IPS DF 4.7 (cell line): ENCODE measurements around the gene HDAC4.
"Not testable (repeated sequence)": the region's sequence is repeated elsewhere in the genome, so short reads cannot be mapped to it uniquely, and the experiment has no call there.

Experiments
- DNase-seq: peaks from one replicate; pipeline ENCODE4 v3.0.0-alpha.2; 2013; ENCODE audit warnings: low spot score; ENCODE audit errors: extremely low read depth

Gene HDAC4

DNA sequence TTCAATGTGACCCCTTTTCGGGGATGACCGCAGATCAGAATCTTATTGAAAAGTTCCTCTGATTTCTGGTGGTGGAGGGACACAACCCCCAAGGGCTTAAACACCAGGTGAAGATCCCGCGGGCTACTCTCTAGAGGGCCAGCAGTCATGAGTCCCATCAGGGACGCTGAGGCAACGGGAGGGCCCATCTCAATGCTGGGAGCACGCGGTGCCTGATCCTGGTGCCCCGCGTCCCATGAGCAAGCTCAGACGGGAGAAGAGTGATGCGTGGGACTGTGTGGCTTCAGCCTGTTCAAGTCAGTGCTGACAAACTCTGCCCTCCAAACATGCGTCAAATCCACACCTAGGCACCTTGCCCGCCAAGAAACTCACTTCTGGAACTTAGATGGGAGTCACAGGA lies 328.0 kb downstream of the HDAC4 start:
- DNase-seq = no peak

DNA sequence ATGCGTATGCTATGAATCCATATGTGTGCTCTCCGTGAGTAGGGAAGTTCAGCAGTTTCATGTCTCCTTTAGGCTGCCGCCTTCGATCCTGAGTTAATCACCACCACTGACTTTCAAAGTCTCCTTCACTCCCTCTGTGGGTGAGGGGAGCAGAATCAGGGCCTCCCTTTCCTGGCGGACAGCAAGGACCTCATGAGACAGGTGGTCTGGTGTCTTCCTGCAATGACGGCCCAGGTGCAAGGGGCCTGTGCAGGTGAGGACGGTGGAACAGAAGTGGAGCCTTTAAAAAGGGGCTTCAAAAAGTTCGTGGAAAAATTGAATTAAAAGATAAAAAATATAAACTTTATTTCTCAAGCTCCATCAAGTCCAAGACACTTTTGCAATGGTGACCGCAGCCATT lies 330.4 kb downstream of the HDAC4 start:
- DNase-seq = no peak

DNA sequence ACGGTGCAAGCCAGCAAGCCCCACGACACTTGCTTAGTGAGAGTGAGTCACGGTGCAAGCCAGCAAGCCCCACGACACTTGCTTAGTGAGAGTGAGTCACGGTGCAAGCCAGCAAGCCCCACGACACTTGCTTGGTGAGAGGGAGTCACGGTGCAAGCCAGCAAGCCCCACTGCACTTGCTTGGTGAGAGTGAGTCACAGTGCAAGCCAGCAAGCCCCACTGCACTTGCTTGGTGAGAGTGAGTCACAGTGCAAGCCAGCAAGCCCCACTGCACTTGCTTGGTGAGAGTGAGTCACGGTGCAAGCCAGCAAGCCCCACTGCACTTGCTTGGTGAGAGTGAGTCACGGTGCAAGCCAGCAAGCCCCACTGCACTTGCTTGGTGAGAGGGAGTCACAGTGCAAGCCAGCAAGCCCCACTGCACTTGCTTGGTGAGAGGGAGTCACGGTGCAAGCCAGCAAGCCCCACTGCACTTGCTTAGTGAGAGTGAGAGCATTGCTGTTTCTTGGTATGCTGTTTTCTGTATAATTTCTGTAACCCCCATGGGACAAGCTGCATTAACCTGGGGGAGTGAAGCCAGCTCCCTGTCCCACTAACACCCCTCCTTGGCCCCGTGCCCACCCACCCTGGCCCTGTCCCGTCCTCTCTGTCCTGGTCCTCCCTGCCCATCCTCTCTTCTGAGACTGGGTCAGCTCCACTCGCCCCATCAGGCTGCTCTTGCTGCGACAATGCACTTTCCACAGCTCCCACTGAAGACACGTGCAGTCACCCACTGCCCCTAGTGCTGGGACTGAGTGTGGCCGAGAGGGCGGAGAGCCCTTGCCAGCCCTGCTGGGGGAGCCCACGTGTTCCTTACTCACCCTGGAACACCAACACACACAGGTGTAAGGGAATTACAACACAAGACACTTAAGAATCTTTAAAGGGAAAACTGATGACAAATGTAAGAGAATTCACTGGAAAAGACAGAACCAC lies 331.2 kb downstream of the HDAC4 start:
- not testable (repeated sequence) for DNase-seq

DNA sequence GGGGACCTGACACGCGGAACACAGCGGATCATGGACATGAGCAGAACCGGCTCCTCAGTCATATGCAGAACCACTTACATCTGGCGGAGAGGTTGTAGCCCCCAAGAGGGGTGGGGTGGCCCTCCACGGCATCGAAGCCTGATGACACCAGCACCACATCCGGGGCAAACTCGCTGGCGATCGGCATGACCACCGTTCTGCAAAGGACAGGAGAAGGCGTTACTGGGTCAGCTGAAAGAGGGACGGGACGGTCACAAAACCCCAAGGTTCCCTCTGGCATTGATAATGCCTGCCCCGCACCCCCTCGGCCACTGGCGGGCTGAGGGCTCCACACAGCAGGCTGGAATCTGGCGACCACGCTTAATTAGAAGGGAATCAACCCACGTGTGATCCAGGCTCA lies 332.4 kb downstream of the HDAC4 start:
- no peak for DNase-seq

DNA sequence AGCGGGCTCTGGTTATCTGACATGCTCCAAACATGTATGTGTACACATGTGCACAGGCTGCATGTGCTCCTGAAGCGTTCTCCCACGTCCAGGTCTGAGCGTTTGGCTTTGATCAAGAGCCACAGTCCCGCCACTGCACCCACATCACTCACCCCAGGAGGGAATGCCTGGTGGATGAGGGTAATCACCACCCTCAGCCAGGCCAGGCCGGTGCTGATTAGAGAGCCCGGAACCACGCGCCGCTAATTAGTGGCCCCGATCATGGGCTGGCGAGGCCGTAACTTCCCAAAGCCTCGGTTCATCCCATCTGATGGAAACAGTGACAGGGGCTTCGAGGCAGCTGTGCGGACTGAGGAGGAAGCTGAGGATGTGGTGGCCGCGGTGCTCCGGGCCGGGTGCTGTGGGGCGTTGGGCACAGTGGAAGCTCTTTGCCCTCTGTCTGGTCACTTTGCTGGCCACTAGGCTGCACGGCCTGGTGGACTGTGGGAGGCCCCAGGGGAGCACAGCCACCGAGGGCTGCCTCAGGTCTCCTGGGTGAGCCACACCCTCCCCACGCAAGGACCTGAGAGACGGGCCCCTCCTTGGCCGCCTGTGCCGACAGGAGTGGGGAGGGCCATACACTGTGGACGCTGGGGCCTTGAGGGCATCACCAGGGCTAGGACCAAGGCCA lies 333.5 kb downstream of the HDAC4 start:
- no peak for DNase-seq

DNA sequence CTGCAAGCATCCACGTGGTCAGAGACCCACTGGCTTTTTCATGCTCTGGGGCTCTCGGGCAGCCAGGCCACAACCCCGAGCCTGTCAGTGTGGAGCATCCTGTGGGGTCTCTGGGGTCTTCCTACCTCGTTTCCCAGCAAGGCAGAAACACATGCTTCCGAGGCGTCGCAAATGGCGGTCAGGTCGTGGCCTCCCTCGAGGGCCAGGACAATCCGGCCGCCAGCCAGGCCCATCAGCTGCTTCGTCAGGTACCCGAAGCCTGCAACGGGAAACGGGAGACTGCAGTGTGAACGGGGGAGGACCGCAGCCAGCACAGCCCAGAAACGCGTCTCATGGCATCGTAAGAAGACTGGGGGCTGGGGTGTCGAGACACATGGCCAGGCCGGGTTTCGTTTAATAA lies 334.2 kb downstream of the HDAC4 start:
- no peak for DNase-seq

DNA sequence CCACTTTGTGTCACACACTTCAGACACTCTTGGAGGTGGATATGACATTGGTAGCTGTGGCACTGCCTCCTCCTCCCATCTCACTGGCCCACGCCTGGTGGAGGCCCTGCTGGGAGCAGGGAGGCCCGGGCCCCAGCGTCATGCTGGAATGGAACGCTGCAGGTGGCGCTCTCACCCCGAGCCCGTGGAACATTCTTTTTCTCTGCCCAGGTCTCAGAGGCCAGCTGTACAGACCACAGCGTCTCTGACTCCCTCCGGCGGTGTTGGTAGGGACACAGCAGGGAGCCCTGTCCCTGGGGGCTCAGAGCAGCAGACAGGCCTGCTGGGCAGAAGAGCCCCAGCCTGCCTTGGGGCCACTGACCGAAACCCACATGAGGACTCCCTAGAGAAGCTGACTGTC lies 334.9 kb downstream of the HDAC4 start:
- DNase-seq = no peak

DNA sequence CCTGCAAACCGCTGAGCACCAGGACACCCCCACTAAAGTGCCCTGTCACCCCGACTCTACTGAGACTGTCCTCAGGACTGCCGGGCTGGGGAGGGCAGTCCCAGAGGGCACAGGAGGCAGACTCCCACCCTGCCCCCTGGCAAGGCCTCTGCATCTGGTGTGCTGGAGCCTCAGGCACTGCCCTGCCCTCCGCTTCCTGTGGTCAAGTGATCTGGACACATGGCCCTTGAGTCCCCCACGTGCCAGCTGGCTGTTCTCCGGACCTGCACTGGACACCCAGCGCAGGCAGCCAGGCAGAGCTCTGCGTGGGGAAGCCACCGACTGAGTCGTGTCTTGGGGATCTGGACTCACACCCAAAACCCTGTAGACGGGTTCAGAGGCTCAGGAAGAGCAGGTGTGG lies 335.3 kb downstream of the HDAC4 start:
- no peak for DNase-seq

DNA sequence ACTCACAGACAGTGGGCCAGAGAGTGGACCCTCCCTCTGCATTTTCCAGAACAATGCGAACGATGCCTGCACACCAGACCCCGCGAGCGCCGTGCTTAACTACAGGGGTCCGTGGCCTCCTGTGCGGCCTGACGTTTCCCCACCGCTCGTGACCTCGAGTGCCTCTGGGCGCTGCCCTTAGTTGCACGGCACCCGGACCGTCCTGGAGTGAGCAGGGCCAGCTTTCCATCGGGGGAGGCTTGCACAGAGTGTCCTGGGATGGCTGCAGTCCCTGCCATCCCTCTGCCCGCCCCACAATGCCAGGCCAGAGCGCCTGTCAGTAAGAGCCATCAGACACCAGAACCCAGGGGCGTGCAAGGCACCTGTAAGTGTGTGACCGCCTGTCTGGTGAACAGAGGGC lies 335.9 kb downstream of the HDAC4 start:
- DNase-seq = no peak

DNA sequence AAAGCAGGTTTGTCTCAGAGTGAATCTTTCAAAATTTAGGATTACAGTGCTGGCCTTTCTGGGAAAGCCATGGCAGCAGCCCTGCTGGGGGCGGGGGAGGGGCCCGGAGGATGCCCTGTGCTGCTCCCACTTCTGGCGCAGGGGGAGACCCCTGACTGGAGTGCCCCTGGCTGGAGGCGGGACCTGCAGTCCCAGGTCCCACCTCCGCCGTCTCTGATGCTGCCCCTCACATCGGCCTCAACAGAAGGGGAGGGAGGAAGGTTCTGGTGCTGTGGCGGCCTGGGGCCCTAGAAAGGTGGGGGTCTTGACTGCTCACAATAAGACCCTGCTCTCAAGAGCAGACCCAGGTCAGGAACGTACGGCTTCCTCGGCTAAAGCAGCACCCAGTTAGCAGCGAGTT lies 336.6 kb downstream of the HDAC4 start:
- DNase-seq = no peak

DNA sequence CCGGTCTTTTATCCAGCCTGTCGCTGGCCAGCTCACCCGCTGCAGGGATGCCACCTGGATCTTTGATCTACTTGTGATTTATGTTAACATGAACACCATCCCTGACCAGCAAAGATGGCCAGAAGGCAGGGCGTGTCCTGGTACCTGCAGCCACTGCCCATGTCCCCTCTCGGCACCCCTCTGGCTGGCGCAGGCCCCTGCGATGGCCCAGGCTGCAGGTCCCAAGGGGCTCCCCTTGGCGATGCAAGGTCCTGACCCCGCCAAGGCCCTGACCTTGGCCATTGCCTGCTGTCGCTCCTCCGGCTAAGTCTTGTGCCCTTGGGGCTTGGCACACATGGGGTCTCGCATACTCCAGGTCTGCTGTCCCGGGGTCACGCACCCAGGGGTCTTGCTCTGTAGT lies 338.1 kb downstream of the HDAC4 start:
- no peak for DNase-seq

DNA sequence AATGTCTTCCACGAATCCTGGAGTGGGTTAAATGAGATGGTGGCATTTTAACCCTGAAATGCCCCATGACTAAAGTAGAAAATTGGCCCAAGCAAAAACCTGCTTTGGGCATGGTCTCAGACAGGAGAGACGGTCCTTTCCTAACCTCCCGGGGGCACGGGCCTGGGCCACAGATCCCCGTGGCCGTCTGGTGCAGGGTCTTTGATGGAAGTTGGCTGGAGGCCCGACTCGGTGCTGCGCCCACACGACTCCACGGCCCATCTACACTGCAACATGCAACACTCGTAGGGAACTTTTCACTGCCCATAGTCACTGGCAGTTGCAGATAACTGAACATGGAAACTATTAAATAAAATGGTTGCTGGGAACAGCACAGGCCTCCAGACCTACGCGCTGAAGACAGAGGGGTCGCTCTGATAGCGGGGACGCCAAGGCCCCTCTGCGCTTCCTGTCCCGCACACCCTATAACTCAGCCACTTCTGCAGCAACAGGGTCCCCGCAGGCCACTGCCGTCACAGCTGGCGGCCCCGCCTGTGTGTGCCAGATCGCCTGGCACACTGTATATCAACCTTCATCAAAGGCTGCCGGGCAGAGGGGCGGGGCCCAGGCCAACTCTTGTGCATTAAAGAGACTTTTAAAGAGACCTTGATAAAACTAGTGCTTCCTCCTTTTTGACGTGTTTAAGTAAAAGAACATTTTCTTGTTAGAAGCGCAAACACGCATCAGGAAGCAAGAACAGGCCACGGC lies 338.8 kb downstream of the HDAC4 start:
- DNase-seq = no peak

DNA sequence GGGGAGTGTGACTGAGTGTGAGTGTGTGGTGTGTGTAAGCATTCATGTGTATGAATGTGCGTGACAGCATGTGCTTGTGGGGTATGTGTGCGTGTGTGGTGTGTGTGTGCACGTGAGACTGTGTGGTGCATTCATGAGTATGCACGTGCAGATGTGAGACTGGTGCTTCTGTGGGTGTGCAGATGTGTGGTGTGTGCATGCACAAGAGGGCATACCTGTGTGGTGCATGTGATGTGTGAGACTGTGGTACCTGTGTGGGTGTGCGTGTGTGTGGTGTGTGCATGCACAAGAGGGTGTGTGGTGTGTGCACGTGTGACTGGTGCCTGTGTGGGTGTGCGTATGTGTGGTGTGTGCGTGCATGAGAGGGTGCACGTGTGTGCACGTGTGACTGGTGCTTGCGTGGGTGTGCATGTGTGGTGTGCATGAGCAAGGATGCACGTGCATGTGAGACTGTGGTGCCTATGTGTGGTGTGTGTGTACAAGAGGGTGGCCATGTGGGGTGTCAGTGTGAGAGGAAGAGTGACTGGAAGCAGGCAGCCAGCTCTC lies 339.6 kb downstream of the HDAC4 start:
- DNase-seq = no peak

DNA sequence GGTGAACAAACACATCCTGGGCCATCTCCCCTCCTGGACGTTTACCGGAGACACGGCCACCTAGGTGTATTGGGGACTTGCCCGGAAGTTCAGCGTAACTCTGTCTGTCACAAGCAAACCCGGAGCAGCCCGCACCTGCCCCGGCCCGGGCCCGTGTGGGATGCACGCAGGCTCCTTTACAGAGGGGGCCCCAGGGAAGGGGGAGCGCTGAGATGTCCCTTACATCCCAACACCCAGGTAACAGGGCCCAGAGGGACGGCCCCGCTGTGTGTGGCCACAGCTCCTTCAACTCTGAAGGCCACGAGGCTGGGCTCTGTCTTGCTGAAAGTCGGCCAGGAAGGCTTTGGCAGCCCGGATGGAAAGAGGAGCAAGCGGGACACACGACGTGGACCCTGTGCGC lies 340.1 kb downstream of the HDAC4 start:
- no peak for DNase-seq

DNA sequence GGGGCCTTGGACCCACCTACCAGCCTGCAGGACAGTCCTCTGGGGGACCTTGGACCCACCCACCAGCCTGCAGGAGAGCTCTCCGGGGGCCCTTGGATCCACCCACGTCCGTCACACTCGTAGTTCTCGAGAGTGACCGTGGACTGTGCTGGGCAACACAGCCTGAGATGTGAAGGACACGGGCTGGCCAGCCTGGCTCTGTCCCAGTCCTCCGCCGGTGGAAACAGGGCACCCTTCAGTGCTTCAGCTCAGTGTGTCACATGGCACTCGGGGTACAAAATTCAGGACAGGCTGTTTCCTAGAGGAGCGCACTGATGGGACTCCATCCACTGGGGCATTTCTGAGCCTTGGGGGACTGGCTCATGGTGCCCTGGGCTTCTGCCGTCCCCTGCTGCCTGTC lies 341.0 kb downstream of the HDAC4 start:
- DNase-seq = no peak

DNA sequence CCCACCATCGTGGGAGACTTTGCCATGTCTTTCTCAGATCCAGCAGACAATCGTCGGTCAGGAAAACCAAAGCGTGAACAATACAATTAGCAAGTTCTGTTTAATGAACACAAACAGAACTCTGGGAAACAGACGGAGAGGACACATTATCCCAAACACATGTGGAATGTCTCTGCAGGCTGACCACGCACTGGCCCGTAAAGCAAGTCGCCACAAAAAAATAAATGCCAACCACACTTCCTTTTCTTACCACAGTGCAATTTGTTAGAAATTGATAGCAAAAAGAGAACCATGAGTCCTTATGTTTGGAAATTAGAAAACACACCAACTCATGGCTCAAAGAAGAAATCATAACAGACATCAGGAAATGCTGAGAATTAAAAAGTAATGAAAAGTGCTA lies 342.1 kb downstream of the HDAC4 start:
- no peak for DNase-seq

DNA sequence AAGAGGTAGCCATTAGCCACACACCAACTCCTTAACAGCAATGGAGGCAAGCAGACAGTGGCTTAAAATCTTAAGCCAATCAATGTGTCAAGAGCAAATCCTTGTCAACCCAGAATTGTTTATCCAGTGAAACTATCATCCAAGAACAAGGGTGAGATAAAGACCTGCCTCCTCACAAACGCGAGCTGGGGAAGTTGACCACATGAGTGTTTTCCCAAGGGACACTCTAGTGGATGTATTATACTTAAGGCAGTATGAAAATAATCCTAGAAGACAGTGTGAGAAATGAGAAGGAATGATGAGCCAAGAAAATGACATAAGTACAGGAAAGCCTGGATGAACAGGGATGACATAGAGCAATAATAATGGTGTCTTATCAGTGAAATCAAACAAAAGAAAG lies 343.3 kb downstream of the HDAC4 start:
- no peak for DNase-seq

DNA sequence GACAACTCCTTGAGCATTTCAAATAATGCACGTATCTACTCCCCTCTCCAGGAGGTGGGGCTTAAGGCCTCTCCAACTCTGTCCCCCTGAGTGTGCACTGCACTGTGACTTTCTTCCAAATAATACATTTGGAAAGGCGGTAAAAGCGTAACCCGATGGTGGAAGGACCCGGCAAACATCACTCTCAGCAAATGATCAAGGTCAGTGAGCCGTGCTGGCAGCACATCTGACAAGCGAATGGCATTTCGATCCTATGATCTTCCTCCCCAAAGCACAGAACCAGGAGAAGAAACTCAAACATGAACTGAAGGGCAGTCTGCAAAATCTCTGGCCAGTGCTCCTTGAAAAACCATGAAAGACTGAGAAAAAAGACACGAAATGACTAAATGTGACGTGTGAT lies 344.2 kb downstream of the HDAC4 start:
- no peak for DNase-seq

DNA sequence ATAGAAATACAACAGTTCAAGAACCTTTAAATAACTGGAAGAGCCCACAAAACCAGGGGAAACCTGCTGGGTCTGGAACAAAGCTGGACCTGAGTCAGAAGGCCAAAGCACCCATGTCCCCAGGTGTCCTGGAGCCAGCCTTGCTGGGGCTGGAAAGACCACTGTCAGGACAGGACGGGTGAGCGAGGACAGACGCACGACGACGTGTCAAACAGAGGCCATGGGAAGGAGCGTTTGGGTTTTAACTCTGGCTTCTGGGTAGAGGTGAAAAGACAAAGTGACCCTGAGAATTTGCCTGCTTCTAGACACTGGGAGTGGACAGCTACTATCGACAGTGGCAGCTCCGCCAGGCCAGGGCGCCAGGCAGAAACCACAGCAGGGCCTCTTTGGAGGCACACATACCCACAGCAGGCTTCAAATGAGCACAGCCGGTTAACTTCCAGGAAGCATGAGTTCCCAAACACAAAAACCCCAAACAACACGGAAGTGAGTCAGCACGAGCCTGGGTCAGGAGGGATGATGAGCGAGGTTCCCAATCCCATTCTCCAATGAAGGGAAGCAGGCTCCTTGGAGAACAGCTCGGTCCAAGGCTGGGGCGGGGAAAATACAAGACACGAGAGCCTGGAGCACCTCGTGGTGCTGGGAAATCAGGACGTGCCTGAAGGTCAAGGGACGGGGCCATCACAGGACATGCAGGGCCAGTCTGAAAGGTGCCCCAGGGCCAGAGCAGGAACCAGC lies 344.9 kb downstream of the HDAC4 start:
- DNase-seq = no peak

DNA sequence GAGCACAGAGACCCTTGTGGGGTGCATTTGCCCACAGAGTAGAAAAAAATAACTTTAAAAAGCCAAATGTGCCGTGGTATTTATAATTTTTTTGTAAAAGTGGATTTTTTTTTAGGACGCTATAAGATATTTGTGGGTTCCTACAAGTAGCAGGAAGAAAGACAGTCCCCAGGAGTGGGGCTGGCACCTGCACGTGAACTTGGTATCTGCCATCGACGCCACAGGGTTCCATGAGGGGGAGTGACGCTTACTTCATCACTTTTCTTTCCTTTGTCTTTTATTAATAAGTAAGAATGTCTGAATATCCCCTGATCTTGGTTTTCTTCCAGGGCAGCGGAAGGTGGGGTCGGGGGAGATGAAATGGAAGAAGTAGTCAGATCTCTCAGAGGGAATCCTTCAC lies 345.9 kb downstream of the HDAC4 start:
- no peak for DNase-seq

DNA sequence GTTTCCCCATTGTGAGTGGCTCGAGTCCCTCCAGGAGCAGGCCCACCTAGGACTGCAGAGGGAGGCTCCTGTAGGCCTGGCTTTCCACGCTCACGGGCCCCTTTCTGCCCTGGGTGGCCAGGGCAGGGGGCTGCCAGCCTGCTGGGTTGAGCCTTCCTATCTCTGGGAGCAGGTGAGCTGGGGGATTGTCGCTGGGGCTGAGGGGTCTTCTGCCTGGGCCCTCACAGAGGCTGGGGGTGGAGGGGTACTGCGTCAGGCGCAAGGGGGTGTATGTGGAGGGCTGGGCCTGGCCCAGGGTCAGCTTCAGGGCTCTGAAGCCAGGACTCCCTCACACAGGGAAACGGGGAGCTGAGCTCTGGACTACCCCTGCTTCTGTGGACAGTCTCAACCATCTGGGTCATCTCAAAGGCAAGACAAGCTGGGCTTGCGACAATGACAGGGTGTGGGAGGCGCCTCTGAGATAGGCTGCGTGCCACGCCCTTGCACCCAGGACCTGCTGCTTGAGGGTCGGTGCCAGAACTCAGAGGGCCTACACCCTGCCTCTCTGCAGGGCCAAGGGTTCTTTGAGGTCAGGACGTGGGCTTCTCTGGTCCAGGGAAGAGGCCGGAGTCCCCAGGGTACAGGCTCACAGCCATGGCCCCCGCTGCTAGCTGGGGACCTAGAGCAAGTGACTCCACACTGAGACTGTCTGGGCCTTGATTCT lies 346.9 kb downstream of the HDAC4 start:
- no peak for DNase-seq
